ENCODE data around the gene LRRC7. TPM values are rescaled to one million over a fixed set of nuclear protein-coding genes. Genes with fewer than 3 reads are reported as not detected.

The LRRC7 gene
- total and polyA plus RNA-seq, 2 of the 13 experiments (the other 11 are each of a cell fraction or from before 2014, with no cell fraction given), result not detected

GRCh38 chr1:69693921-69694675 lies 126.4 kb downstream of the LRRC7 start:
- H3K36me3 ChIP-seq (replicated peaks in 1 of 2; ENCODE audit: control insufficient read depth in 1 of 2, insufficient read depth in 2 of 2, low read length in 2 of 2), result no peaks in the 10 kb centered on the region
- ChIA-PET CTCF (ENCODE audit: low intra/inter-chr PET ratio, low total read pairs) (no interaction called here), POLR2A (no interaction called here)
- no peak for TF ChIP-seq GLI4 (CRISPR knock-in tag; IDR thresholded peaks at IDR 0.05; ENCODE audit: borderline replicate concordance)
- H3K4me2 ChIP-seq (ENCODE audit: low read depth, low read length), result no peak overlapping the region
- no peak overlapping the region for H3K9ac ChIP-seq (ENCODE audit: insufficient read depth, low read depth, low read length)
- no peak for FAIRE-seq
- H3K27ac ChIP-seq (ENCODE audit: extremely low read length, insufficient read depth, low read length), result no peak overlapping the region
- in situ Hi-C loops (cut with HindIII; ENCODE audit: extremely low pct_ligation_motif_present, low pct_unique_long_range_greater_than_20kb), result no loop called here
- intact Hi-C loops (cut with micrococcal nuclease; ENCODE audit: unreplicated experiment), result no loop called here
- H3K9me3 ChIP-seq (ENCODE audit: low read length), result 0 out of 2 replicates have a peak, but pooled peaks cover 14% of the 10 kb centered on the region
- no peaks in the 10 kb centered on the region for H3K79me2 ChIP-seq (ENCODE audit: insufficient read depth, low read length)
- DNase-seq (ENCODE audit: low spot score), result no peak
- BruUV-seq (replicated peaks), result no TSS peak
- ATAC-seq, result no peak
- H3K27me3 ChIP-seq (ENCODE audit: control insufficient read depth in 1 of 2, insufficient read depth in 2 of 2, low read length in 2 of 2), result no peaks in the 10 kb centered on the region
- no peaks in the 10 kb centered on the region for H3K4me1 ChIP-seq (ENCODE audit: insufficient read depth, low read length)
- H2AFZ ChIP-seq (ENCODE audit: low read length), result no peak overlapping the region
- no peak overlapping the region for H3K4me3 ChIP-seq (replicated peaks in 1 of 3; ENCODE audit: insufficient read depth in 1 of 3, low read depth in 2 of 3, low read length in 3 of 3)
- no peaks in the 10 kb centered on the region for H4K20me1 ChIP-seq (ENCODE audit: insufficient read depth, low read length)

- no peak for ATAC-seq
- H3K4me1 ChIP-seq (ENCODE audit: insufficient read depth, low read length), result no peaks in the 10 kb centered on the region
- no peaks in the 10 kb centered on the region for H3K27me3 ChIP-seq (ENCODE audit: control insufficient read depth in 1 of 2, insufficient read depth in 2 of 2, low read length in 2 of 2)
- DNase-seq (ENCODE audit: low spot score), result no peak
- intact Hi-C loops (cut with micrococcal nuclease; ENCODE audit: unreplicated experiment) (no loop called here), in situ Hi-C loops (cut with HindIII; ENCODE audit: extremely low pct_ligation_motif_present, low pct_unique_long_range_greater_than_20kb) (no loop called here)
- 0 out of 2 replicates have a peak, but pooled peaks cover 14% of the 10 kb centered on the region for H3K9me3 ChIP-seq (ENCODE audit: low read length)
- FAIRE-seq, result no peak
- H3K79me2 ChIP-seq (ENCODE audit: insufficient read depth, low read length), result no peaks in the 10 kb centered on the region
- no peaks in the 10 kb centered on the region for H4K20me1 ChIP-seq (ENCODE audit: insufficient read depth, low read length)
- ChIA-PET CTCF (ENCODE audit: low intra/inter-chr PET ratio, low total read pairs) (no interaction called here), POLR2A (no interaction called here)
- TF ChIP-seq TBX2 (CRISPR knock-in tag; IDR thresholded peaks at IDR 0.05; ENCODE audit: borderline replicate concordance), result no peak
- TF ChIP-seq REST (IDR thresholded peaks at IDR 0.05; ENCODE audit: borderline replicate concordance in 1 of 2, low read depth in 1 of 2, low read length in 2 of 2), result peak in 1 of 2 experiments; percentile 51; a peak in 1 of 4 replicates
- no peak for TF ChIP-seq ZBTB7A (CRISPR knock-in tag; IDR thresholded peaks at IDR 0.05)
- TF ChIP-seq RARA (CRISPR knock-in tag; IDR thresholded peaks at IDR 0.05), result no peak
- no peak for TF ChIP-seq ZNF619 (CRISPR knock-in tag; IDR thresholded peaks at IDR 0.05)
- no peak for TF ChIP-seq ZNF563 (CRISPR knock-in tag; IDR thresholded peaks at IDR 0.05)
- TF ChIP-seq CHD4 (IDR thresholded peaks at IDR 0.05; ENCODE audit: borderline replicate concordance, low read length), result no peak
- H3K27ac ChIP-seq (ENCODE audit: extremely low read length, insufficient read depth, low read length), result no peak overlapping the region
- no peak overlapping the region for H2AFZ ChIP-seq (ENCODE audit: low read length)
- WGBS (ENCODE audit: low lambda C conversion rate), result 22% methylated on average over 2 of the region's 2 CpGs
- BruUV-seq (replicated peaks), result no TSS peak
- no peak overlapping the region for H3K9ac ChIP-seq (ENCODE audit: insufficient read depth, low read depth, low read length)
- no peaks in the 10 kb centered on the region for H3K36me3 ChIP-seq (replicated peaks in 1 of 2; ENCODE audit: control insufficient read depth in 1 of 2, insufficient read depth in 2 of 2, low read length in 2 of 2)
- no peak overlapping the region for H3K4me3 ChIP-seq (replicated peaks in 1 of 3; ENCODE audit: insufficient read depth in 1 of 3, low read depth in 2 of 3, low read length in 3 of 3)
- no peak overlapping the region for H3K4me2 ChIP-seq (ENCODE audit: low read depth, low read length)
These were observed 129.6 kb downstream of the LRRC7 start for GRCh38 chr1:69697340-69697739.

Measured in HepG2 (cell line).